Retina (tissue), 1 donor: ENCODE results near the gene MAG.
A peak's percentile ranks its signal among the peaks of the same experiment; 100 is the strongest.

Experiments used
- DNase-seq: peaks from one replicate; pipeline ENCODE4 v3.0.0-alpha.2; 2016

The MAG gene, protein sequence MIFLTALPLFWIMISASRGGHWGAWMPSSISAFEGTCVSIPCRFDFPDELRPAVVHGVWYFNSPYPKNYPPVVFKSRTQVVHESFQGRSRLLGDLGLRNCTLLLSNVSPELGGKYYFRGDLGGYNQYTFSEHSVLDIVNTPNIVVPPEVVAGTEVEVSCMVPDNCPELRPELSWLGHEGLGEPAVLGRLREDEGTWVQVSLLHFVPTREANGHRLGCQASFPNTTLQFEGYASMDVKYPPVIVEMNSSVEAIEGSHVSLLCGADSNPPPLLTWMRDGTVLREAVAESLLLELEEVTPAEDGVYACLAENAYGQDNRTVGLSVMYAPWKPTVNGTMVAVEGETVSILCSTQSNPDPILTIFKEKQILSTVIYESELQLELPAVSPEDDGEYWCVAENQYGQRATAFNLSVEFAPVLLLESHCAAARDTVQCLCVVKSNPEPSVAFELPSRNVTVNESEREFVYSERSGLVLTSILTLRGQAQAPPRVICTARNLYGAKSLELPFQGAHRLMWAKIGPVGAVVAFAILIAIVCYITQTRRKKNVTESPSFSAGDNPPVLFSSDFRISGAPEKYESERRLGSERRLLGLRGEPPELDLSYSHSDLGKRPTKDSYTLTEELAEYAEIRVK

GRCh38 chr19:35291916-35292315 lies at the start of gene MAG:
TSS of gene MAG (plus strand) at chr19:35292161. CDS start at chr19:35295409, 3,248 bp downstream.
- no peak for DNase-seq

GRCh38 chr19:35246466-35247092 lies 45.4 kb upstream of the MAG start:
- no peak for DNase-seq

GRCh38 chr19:35247526-35248309 lies 44.2 kb upstream of the MAG start:
- DNase-seq, result peak; percentile 87

DNA sequence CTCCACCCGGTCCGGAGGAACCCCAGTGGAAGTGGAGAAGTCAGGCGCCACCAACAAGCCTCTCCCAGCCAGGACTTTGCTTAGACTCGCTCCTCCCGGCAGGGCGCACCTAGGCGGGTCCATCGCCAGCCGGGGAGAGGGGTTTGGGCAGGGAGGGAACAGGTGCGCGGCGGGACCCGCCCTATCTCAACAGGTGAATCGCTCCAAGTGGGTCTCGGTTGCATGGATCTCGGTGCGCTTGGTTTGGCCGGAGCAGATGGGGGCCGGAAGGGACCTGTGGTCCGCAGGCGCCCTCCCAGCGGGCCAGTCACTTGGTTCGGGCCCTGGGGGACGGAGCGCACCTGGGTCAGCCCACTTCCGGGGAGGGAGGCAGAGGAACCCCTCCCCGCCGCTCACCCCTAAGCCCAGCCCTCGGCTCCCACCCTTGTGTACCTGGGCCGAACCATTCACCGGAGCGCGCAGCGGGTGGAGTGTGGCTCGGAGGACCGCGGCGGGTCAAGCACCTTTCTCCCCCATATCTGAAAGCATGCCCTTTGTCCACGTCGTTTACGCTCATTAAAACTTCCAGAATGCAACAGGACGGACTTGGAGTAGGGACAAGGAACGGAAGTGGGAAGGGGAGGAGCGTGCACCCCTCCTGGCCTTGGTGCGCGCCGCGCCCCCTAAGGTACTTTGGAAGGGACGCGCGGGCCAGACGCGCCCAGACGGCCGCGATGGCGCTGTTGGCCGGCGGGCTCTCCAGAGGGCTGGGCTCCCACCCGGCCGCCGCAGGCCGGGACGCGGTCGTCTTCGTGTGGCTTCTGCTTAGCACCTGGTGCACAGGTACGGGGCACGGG lies 43.4 kb upstream of the MAG start, which contains the start of gene LSR:
TSS of gene LSR (plus strand) at position 693 of the 836 bp plus-strand sequence. CDS start at position 714, 21 bp downstream.
- DNase-seq, result peak; percentile 91

DNA sequence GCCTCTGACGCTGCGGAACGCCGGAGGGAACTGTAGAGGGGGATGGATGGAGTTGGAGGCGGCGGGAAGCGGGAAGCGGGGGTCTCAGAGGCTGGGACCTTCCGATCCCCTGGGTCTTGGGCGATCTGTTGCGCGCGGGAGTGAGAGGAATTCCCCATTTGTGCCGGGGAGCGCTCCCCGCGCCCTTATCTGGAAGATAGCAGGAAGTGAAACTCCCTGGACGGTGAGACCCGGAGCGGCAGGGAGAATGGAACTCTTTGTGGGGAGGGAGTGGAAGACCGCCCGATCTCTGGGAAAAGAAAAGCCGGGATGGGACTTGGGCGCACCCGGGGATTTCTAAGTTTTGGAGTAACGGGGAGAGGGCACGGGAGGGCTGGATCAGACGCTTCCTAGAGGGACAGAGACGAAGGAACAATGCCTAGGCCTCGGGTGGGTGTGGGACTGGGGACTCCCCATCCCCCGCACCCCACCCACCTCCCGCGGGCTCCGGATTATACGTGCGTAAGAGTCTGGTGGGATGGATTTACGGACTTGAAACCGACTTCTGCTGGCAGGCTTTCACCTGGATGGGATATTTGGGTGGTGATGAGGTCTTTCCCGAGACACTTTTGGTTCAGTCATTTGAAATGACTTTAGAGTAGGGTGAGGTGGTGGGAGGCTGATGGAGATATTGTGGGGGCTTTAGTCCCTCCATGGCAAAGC lies 42.7 kb upstream of the MAG start:
- DNase-seq, result no peak

DNA sequence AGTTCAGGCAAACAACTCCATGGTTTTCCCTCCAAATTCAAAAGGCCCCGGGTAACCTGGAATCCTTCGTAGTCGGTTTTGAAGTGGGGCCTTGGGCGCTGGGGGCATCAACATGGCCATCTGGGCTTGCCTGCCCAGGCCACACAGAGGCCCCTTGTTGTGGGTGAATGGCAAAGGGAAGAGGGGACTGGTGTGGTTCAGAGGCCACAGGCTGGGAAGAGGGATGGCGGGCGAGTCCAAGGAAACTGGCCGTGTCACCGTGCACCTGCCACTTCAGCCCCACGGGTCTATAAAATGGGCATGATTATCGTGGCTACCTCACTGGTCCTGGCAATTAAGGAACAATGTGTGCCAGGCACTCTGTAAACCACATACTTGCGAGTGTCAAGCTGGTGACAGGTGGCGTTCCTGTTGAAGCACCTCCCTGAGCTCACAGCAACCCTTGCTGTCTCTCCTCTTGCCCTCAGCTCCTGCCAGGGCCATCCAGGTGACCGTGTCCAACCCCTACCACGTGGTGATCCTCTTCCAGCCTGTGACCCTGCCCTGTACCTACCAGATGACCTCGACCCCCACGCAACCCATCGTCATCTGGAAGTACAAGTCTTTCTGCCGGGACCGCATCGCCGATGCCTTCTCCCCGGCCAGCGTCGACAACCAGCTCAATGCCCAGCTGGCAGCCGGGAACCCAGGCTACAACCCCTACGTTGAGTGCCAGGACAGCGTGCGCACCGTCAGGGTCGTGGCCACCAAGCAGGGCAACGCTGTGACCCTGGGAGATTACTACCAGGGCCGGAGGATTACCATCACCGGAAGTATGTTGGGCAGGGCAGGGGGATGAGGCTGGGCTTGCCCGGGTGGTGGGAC lies 41.9 kb upstream of the MAG start:
- DNase-seq, result no peak

GRCh38 chr19:35251456-35251855 lies 40.5 kb upstream of the MAG start:
- DNase-seq, result no peak

DNA sequence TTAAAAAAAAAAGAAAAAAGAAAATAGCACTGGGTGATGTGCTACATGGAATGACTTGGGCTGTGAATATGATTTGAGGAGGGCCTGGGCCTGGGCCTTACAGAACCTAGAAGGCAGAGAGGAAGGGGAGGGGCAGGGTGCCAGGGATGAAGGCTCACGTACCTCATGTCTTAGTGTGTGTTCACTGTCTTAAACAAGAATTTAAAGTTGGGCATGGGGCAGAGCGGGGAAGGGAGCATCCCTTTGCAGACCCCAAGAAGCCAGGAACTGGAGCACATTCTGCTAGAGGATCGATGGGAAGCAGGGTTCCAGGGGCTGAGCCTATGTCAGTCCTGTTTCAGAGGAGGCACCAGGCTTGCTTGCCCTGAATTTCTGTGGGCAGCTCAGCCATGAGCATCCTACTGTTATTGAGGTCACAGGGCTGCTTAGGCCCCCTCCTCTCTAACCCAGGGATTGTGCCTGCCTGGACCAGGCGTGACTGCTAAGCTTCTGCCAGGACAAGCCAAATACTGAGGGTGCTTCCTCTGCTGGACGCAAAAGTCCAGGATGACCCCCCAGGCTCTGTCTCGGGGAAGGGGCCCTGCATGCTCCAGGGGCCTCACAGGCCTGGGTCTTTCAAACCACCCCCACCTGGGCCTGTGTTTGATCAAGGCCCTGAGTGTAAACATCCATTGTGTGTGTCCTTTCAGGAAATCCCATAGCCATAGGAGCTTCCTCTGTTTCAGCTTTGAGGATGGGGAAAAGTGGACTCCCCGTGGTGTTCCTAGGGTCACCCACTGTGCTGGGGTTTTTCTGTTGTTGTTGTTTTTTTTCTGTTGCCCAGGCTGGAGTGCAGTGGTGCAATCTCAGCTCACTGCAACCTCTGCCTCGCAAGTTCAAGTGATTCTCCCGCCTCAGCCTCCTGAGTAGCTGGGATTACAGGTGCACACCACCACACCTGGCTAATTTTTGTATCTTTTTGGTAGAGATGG lies 38.4 kb upstream of the MAG start:
- no peak for DNase-seq

- no peak for DNase-seq
These were observed 37.3 kb upstream of the MAG start for GRCh38 chr19:35254341-35255297.

DNA sequence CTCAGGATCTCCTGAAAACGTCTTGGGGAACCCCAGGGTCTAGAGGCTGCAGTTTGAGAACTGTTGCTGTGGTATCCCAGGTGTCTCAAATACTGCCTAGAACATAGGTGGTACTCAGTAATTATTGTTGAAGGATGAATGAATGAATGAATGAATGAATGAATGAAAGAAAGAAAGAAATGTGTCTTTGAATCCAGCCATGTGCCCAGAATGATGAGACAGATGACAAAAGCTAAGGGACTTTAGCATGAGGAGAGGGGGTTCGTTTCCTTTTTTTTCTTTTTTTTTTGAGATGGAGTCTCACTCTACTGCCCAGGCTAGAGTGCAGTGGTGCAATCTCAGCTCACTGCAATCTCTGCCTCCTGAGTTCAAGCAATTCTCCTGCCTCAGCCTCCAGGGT lies 35.4 kb upstream of the MAG start:
- no peak for DNase-seq

DNA sequence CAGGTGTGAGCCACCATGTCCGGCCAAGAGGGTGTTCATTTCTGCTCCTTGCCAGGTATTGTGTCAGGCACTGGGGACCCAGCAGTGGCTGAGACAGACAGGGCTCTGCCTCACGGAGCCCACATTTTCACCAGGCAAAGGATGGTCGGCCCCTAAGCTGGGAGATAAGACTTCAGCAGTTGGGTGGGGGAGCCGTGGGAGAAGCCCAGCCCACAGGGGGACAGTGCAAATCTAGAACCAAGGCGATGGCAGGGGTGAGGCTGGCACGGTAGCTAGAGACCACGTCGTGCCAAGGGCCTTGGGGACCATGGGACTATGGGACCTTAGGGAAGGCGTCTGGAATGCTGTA lies 34.9 kb upstream of the MAG start:
- DNase-seq, result no peak

DNA sequence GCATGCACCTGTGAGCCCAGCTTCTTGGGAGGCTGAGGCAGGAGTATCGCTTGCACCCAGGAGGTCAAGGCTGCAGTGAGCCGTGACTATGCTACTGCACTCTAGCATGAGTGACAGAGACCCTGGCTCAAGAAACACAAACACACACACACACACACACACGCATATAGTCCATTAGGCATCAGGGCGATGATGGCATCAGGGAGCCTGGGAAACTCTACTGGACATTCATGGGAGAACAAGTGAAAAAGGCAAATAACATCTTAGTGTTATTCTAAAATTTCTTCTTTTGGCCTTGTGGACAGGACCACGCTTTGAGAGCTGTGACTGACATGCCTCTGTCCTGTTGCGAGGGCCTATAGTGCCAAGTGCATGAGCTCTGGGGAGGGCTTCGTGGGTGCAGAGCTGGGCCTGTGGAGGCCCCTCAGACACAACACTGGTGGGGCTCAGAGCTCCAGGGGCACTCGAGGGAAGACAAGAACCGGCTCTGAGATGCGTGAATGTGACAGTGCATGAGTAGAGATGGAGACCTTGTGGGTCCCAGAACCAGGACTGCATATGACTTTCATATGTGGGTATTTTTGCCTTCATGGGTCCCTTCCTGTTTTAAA lies 31.2 kb upstream of the MAG start:
- DNase-seq, result no peak

DNA sequence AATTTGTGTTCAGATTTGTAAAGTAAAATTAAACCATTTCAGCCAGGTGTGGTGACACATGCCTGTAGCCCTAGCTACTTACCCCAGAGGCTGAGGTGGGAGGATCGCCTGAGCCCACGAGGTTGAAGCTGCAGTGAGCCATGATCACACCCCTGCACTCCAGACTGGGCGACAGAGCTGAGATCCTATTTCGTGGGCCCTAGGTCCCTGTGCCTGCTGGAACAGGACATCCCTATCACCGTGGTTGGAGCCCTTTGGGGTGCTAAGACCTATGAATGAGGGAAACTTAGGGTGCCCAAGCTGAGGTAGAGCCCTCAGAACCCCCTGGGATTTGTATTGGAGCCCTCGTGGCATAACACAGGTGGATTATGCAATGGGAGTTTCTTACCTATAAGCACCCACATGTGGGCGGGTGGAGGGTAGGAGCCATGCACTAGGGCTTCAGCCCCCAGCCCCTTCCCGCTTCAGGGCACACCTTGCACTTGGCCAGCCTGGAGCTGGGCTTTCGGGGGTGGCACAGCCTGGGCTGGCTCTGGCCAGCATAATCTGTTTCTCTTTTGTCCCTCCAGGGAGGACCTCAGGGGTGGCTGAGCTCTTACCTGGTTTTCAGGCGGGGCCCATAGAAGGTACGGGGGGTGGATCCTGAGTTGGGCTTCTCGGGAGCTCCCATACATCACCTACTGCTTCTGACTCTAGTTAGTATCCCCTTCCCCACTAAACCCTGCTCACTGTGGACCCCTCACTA lies 30.4 kb upstream of the MAG start:
- DNase-seq, result no peak

GRCh38 chr19:35262101-35262761 lies 29.7 kb upstream of the MAG start:
- no peak for DNase-seq

DNA sequence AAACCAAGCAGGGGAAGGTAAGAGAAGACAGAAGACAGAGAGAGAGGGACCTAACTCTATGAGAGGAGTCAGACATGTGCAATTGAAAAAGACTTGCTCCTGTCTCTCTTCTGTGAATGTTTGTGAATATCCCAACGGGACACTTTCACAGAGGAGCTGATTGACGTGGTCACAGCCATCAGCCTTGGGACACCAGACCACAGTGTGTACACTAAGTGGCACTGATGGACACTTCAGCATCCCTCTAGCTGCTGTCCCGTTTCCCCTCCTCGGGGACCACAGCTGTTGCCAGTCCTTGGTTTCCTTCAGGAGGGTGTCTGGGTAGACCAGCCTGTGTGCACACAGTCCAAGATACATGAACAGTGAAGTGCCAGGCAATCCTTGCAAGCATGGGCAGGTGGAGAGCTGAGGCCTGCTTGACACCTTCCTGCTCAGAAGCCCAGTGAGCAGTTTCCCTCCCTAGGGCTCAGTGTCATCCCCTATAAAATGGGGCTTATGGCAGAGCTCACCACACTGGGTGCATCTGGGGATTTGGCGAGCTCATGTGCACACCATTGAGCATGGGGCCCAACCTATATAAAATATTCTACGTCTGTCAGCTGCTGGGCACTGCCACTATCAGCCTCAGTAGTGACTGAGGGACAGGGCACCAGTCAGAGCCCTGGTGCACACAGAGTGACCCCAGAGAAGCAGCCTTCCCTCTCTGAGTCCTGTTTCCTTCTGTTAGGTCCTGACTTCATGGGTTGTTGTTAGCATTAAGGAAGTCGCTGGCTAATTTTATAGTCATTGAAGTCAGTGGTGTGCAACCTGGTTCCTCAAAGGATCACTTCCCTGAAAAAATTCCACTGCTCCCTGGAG lies 27.5 kb upstream of the MAG start:
- no peak for DNase-seq
